ENCODE data around the gene PPP1R12A. TPM values are rescaled to one million over a fixed set of nuclear protein-coding genes. Genes with fewer than 3 reads are reported as not detected.

PPP1R12A gene
- total and polyA plus RNA-seq, 9 of the 15 experiments (the other 6 are each of a cell fraction or from before 2014, with no cell fraction given), result 26.4 to 119 (median 53.3) TPM

- no peak for TF ChIP-seq MGA (IDR thresholded peaks at IDR 0.05)
- peak; percentile 70 for TF ChIP-seq CBFA2T2 (conservative IDR thresholded peaks at IDR 0.05)
- no peak for TF ChIP-seq ZFP36 (IDR thresholded peaks at IDR 0.05; ENCODE audit: low read depth, low read length, partially characterized antibody)
- TF ChIP-seq ILF3 (IDR thresholded peaks at IDR 0.05; ENCODE audit: borderline replicate concordance), result no peak
- TF ChIP-seq ZNF696 (CRISPR knock-in tag; conservative IDR thresholded peaks at IDR 0.05), result no peak
- TF ChIP-seq TCF7 (IDR thresholded peaks at IDR 0.05; ENCODE audit: borderline replicate concordance), result no peak
- no peak; a peak in 1 of 4 replicates for TF ChIP-seq TRIM24 (IDR thresholded peaks at IDR 0.05)
- no peak for TF ChIP-seq ZFP1 (CRISPR knock-in tag; IDR thresholded peaks at IDR 0.05)
- peak in 1 of 2 experiments; percentile 64; a peak in 2 of 4 replicates for TF ChIP-seq RCOR1 (IDR thresholded peaks at IDR 0.05; ENCODE audit: borderline replicate concordance in 1 of 2, low read depth in 2 of 2, low read length in 2 of 2)
- peak; percentile 48 for TF ChIP-seq VEZF1 (CRISPR knock-in tag; IDR thresholded peaks at IDR 0.05)
- TF ChIP-seq SOX6 (IDR thresholded peaks at IDR 0.05), result peak; percentile 72
- peak; percentile 88 for TF ChIP-seq ARID1B (IDR thresholded peaks at IDR 0.05)
Measured at GRCh38 chr12:79932357-79932756, 2.5 kb downstream of the PPP1R12A start (continued).

All from K562 (cell line).